GOT3 (cell line): Measurements from ENCODE around the gene KDM6A.
"Not testable (repeated sequence)": the region's sequence is repeated elsewhere in the genome, so short reads cannot be mapped to it uniquely, and the experiment has no call there.

Source experiments
- DNase-seq: peaks from one replicate; lab custom pipeline; 2025; ENCODE audit warnings: mixed read lengths; lab: John Stamatoyannopoulos, UW

The KDM6A gene

GRCh38 chrX:44961817-44962607 is 89.0 kb downstream of the KDM6A start:
- no peak for DNase-seq

DNA sequence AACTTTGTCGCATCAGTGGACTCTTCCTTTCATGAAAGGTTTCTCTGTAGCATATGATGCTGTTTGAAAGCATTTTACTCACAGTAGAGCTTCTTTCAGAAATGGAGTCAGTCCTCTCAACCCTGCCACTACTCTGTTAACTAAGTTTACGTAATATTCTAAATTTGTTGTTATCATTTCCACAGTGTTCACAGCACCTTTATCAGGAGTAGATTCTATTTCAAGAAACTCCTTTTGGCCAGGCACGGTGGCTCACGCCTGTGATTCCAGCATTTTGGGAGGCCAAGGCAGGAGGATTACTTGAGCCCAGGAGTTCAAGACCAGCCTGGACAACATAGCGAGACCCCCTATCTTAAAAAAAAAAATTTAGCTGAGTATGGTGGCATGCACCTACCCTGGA is 90.0 kb downstream of the KDM6A start:
- DNase-seq, result no peak

DNA sequence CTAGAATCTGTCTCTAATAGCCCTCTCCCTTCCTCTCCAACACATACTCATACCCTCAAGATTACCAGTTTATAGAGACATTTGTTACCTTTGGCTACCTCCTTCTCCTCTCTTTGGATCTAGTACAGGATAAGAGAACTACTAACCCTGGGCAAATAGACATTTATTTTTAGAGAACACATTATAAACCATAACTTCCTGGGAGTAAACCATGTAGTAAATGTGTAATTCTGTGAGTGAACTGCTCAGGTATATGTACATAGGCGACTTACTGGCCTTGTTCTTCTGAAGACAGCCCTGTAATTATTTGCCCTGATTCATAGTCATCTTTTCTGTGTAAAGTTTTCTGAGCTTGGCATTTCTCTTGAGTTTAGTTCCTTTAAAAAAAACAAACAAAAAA is 94.2 kb downstream of the KDM6A start:
- no peak for DNase-seq

- DNase-seq, result no peak
These were observed 97.7 kb downstream of the KDM6A start for GRCh38 chrX:44970709-44971108.

DNA sequence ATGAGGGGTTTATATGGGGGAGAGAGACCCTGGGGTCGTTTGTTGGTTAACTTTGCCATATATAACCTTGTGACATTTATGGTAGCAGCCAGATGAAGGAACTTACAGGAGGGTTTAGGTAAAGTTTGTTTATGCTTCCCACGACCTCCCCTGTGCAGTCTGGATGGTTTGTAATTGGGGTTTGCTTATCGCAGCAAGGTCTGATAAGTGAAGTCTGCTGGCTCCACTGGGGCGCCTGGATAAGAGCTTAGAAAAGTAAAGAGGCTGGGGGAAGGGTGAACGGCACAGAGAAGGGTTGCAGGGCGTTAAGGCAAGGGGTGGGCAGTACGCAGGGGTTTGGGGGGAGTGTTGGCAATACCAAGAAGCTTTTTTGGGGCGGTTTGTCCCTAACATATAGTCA is 98.7 kb downstream of the KDM6A start:
- no peak for DNase-seq

- no peak for DNase-seq
These were observed 99.1 kb downstream of the KDM6A start for GRCh38 chrX:44972132-44972531.

- DNase-seq, result no peak
These were observed 100.5 kb downstream of the KDM6A start for GRCh38 chrX:44973420-44973932.

- DNase-seq, result no peak
These were observed 101.5 kb downstream of the KDM6A start for GRCh38 chrX:44974451-44974850.

DNA sequence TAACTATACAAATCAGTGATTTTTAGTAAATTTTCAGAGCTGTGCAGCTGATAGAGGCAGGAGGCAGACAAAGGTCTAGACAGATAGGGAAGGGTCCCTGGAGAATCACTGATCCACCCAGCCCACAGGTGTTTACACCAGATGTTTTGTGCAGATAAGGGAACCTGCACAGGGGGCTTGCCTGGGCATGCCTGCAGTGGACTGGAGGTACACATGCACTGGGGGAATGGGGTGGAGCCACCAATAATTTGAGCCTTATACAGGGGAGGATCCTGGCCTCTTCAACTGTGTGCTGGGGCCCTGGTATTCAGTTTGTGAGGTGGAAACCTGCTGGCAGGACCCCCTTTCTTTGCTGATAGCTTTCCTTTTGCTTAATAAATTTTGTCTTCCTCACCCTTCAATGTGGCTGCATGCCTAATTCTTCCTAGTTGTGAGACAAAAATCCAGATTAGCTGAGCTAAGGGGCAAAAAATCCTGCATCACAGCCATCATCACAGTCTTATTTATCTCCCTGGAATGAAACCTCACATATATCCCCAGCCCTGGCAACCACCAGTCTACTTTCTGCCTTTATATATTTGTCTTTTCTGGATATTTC is 102.8 kb downstream of the KDM6A start:
- no peak for DNase-seq

DNA sequence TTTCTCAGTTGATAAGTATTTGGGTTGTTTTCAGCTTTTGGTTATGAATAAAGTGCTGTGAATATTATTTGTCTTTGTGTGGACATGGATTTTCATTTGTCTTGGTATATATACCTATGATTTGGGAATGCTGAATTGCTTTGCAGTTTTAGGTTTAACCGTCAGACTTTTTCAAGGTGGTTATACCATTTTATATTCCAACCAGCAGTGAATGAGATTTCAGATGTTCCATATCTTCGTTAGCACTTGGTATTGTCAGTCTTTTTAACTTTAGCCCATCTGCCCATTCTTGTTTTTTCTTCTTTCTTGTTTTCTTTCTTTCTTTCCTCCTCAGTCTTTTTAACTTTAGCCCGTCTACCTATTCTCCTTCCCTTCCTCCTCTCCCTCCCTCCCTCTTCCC is 106.0 kb downstream of the KDM6A start:
- DNase-seq, result no peak

DNA sequence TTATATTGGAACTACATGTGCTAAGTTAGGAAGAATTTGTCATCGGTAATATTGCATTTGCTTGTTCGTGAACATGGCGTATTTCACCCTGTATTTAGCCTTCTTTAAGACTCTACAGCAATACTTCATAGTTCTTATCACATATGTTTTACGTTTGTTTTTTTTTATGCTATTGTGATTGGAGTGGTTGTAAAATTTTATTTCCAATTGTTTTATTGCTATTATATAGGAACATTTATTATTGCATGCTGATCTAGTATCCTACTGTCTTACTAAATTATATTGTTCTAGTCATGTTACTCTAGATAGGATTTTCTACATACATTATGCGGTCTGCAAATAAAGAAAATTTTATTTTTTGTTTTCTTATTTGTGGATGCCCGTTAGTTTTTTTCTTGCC is 107.4 kb downstream of the KDM6A start:
- no peak for DNase-seq

- no peak for DNase-seq
These were observed 107.9 kb downstream of the KDM6A start for GRCh38 chrX:44980883-44981282.

DNA sequence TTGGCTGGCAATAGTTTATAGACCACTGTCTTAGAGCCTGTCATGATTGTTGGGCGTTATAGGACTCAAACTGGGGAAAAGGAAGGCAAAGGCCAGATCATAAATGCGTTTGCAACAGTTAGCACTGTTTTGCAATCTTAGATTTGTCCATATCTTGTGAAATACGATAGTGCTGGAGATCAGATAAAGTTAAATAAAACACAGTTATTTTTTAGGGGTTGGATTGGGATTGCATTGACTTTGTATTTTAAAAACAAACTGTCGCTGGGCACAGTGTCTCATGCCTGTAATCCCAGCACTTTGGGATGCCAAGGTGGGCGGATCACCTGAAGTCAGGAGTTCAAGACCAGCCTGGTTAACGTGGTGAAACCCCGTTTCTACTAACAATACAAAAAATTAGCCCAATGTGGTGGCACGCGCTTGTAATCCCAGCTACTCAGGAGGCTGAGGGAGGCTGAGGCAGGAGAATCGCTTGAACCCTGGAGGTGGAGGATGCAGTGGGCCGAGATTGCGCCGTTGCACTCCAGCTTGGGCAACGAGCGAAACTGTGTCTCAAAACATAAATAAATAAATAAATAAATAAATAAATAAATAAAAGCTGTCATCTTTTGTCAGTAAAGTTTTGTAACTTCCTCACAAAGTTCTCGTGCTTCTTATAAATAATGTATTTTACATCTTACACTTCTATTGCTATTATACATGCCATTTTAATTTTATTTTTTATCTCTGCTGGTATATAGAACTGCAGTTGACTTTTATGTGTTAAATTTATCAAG is 117.2 kb downstream of the KDM6A start:
- DNase-seq, result no peak

GRCh38 chrX:44992775-44993174 is 119.8 kb downstream of the KDM6A start:
- no peak for DNase-seq

DNA sequence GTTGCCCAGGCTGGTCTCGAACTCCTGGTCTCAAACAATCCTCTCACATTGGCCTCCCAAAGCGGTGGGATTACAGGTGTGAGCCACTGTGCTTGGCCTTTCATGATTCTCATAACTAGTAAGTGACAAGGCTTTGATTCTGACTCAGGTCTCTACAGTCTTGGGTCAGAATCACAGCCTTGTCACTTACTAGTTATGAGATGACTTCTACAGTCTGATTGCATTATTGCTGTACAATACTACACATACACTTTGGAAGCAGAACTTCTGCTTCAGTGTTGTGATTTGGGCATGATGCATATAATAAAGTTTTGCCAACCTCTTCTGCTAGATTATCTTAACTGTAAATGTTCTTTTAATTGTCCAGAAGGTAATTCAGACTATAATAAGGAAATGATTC is 123.3 kb downstream of the KDM6A start:
- DNase-seq, result no peak

GRCh38 chrX:44997282-44997812 is 124.4 kb downstream of the KDM6A start:
- no peak for DNase-seq

GRCh38 chrX:44997888-44998287 is 124.9 kb downstream of the KDM6A start:
- DNase-seq, result no peak

DNA sequence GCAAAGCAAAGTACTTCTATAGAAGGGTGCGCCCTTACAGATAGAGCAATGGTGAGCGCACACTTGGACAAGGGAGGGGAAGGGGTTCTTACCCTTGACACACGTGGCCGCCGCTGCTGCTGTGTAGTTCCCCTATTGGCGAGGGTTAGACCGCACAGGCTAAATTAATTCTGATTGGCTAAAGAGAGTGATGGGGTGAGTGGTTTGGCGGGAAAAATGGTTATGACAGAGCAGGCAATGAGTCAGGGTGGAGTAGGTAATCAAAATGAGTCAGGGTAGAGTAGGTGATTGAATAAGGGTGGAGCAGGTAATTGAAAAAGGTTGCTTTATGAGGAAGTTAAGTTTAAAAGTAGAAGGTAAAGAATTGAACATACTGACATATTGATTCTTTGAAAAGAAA is 126.2 kb downstream of the KDM6A start:
- DNase-seq, result not testable (repeated sequence)

GRCh38 chrX:44999872-45000271 is 126.9 kb downstream of the KDM6A start:
- DNase-seq, result not testable (repeated sequence)

- no peak for DNase-seq
These were observed 128.1 kb downstream of the KDM6A start for GRCh38 chrX:45001048-45001447.

- no peak for DNase-seq
These were observed 130.1 kb downstream of the KDM6A start for GRCh38 chrX:45003085-45003484.

DNA sequence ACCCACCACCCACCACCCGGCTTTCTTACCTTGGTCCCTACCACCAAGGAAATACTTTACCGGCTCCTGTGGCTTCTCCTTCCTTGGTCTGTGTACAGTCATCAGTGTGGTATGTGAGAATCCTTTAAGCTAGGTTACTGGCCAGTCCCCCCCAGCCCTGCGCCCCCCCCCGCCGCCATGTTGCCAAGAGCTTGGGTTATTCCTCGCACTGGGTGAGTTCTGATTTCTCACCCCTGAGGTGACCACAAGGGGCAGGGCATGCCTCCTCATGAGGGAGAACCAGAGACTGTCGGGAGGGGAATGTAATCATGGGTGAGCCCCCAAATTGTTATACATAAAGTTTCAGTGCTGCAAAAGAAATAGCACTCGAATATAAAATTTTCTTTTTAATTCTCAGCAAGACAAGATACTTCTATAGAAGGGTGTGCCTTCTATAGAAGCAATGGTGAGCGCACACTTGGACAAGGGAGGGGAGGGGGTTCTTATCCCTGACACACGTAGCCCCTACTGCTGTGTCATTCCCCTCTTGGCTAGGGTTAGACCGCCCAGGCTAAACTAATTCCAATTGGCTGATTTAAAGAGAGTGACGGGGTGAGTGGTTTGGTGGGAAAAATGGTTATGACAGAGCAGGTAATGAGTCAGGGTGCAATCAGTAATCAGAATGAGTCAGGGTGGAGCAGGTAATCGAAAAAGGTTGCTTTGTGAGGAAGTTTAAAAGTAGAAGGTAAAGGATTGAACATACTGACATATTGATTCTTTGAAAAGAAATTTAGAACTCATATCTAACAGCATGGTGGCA is 133.2 kb downstream of the KDM6A start:
- no peak for DNase-seq
